Measurements from ENCODE around the gene GRIP2. TPM values are rescaled to one million over a fixed set of nuclear protein-coding genes. Genes with fewer than 3 reads are reported as not detected.

Gene GRIP2
- total RNA-seq, 4 donors from 2014 or later = 0.45 to 0.92 (median 0.66) TPM

DNA sequence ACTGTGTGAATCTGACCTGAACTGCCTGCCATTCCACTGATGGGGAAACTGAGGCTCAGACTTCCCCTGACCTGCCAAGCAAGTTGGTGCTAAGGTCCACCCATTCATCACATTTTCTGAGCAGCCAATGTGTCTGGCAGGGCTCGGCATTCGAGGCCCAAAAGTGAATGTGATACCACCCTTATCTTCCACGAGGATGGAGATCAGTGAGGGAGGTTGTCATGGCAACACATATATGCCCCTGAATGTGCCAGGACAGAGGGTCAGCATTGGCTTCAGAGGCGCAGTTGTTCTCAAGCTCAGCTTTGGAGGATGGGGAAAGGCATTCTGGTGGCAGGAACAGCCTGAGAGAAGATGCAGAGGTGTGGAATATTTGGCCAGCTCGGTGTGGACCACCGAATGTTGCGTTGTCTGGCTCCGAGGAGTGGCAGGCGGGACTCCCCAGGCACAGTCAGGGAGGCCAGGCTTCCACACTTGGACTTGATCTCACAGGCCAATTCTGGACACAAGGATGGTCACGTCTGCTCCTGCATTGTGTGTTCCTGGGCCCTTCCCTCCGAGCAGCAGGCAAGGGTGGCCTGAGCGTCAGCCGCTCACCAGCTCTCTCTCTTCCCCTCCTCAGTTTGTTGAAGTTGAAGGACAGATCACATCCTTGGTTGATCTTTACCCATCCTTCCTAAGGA is 63.4 kb downstream of the GRIP2 start:
- TF ChIP-seq POLR2A (IDR thresholded peaks at IDR 0.05; ENCODE audit: low read depth) (no peak), EP300 (IDR thresholded peaks at IDR 0.05) (no peak), POLR2AphosphoS5 (IDR thresholded peaks at IDR 0.05) (no peak)
- TF ChIP-seq, protein P1, sequence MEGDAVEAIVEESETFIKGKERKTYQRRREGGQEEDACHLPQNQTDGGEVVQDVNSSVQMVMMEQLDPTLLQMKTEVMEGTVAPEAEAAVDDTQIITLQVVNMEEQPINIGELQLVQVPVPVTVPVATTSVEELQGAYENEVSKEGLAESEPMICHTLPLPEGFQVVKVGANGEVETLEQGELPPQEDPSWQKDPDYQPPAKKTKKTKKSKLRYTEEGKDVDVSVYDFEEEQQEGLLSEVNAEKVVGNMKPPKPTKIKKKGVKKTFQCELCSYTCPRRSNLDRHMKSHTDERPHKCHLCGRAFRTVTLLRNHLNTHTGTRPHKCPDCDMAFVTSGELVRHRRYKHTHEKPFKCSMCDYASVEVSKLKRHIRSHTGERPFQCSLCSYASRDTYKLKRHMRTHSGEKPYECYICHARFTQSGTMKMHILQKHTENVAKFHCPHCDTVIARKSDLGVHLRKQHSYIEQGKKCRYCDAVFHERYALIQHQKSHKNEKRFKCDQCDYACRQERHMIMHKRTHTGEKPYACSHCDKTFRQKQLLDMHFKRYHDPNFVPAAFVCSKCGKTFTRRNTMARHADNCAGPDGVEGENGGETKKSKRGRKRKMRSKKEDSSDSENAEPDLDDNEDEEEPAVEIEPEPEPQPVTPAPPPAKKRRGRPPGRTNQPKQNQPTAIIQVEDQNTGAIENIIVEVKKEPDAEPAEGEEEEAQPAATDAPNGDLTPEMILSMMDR (IDR thresholded peaks at IDR 0.05) = no peak
- Histone ChIP-seq H3K4me1 (peaks cover 28 to 37% (median 32%) of the 10 kb centered on the region in 4 donors), H3K27me3 (no peaks in the 10 kb centered on the region), H3K9me3 (no peaks in the 10 kb centered on the region), H3K36me3 (peaks cover 8 to 83% (median 62%) of the 10 kb centered on the region in 4 donors), H3K27ac (replicated peaks in 1 of 4) (no peak overlapping the region), H3K4me3 (no peak overlapping the region)
- WGBS = 94% methylated on average over 13 of the region's 13 CpGs
- no peak for DNase-seq (ENCODE audit: extremely low spot score)
- intact Hi-C loops (cut with DNase I) = no loop called here

DNA sequence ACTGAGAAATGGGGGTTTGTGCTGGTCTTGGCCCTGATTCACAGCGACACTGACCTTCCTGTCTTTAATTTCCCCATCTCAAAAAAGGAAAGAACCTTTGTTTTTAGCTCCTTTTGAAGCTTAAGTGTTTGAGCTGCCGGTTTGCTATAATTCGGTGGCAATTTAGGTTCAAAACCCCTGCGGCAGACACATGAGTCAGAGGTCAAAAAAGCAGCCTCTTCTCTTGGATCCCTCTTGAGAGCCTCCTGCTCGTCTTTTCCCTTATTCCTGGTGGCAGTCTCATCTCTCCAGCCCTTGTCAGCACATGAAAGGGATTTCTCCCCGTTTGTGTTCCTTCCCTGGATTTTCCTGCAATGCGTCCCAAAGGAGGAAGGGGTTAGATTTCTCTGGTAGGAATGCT is 64.5 kb downstream of the GRIP2 start:
- no peak for DNase-seq (ENCODE audit: extremely low spot score)
- H3K27ac ChIP-seq (replicated peaks in 1 of 4) = no peak overlapping the region
- peaks cover 8 to 78% (median 63%) of the 10 kb centered on the region in 4 donors for H3K36me3 ChIP-seq
- WGBS = 76% methylated on average over 7 of the region's 7 CpGs
- intact Hi-C loops (cut with DNase I) = no loop called here
- TF ChIP-seq POLR2A (IDR thresholded peaks at IDR 0.05; ENCODE audit: low read depth) (no peak), EP300 (IDR thresholded peaks at IDR 0.05) (no peak), POLR2AphosphoS5 (IDR thresholded peaks at IDR 0.05) (no peak)
- TF ChIP-seq, protein P1 (IDR thresholded peaks at IDR 0.05) = no peak
- no peak overlapping the region for H3K4me3 ChIP-seq
- H3K27me3 ChIP-seq = no peaks in the 10 kb centered on the region
- peaks cover 17 to 26% (median 21%) of the 10 kb centered on the region in 4 donors for H3K4me1 ChIP-seq
- no peaks in the 10 kb centered on the region for H3K9me3 ChIP-seq

DNA sequence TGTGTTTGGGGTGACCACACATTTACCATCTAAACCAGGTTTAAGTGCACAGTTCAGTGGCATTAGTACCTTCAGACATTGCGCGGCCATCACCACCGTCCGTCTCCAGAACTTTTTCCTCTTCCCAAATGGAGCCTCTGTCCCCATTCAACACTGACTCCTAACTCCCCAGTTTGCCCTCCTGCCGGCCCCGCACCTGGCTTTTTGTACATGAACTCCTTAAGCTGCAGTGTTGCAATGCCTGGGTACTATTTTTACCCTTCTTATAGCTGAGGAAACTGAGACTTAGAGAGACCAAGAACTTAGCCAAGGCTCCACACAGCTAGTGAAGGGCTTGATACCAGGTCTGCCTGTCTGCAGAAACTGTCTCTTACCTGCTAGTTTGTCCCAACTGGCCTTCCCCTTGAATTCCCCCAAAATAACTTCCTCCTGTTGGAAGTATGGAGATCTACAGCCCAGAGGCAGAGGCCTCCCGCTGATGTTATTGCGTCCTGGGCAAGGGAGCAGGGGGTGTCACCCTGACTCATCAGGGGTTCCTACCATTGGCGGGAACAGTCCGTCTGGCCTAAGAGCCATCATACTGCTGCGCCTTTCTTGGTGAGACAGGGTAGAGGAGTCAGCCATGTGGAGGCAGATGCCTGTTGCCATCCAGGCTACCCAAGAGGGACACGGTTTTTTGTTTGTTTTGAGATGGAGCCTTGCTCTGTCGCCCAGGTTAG is 65.6 kb downstream of the GRIP2 start:
- H3K4me1 ChIP-seq = peaks cover 9 to 20% (median 16%) of the 10 kb centered on the region in 4 donors
- peaks cover 8 to 76% (median 63%) of the 10 kb centered on the region in 4 donors for H3K36me3 ChIP-seq
- intact Hi-C loops (cut with DNase I) = no loop called here
- H3K27ac ChIP-seq (replicated peaks in 1 of 4) = no peak overlapping the region
- H3K4me3 ChIP-seq = no peak overlapping the region
- WGBS = 93% methylated on average over 13 of the region's 13 CpGs
- TF ChIP-seq POLR2A (IDR thresholded peaks at IDR 0.05; ENCODE audit: low read depth) = no peak
- TF ChIP-seq, protein P1 (IDR thresholded peaks at IDR 0.05) = no peak
- no peak for DNase-seq (ENCODE audit: extremely low spot score)
- H3K9me3 ChIP-seq = no peaks in the 10 kb centered on the region
- H3K27me3 ChIP-seq = no peaks in the 10 kb centered on the region

DNA sequence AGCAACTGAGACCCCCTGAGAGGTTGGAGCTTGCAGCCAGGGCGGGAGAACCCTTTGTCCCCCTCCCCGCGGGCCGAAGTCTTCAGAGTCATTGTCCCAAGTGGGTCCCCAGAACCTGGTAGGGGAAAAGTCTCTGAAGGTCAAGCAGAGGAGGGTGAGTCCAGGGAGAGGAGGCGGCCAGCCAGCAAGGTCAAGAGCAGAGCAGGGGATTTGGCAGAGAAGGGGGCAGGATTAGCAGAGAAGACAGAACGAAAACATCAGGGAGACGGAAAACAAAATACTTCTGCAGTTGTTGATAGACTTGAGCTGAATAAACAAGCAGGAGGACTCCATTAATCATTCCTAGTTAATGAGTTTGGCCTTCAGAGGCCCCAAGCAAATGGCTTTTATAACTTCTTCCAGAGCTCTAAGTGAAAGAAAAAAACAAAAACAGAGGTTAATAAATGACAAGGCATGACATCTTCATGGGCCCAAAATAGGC is 66.7 kb downstream of the GRIP2 start:
- no peak for TF ChIP-seq EP300 (IDR thresholded peaks at IDR 0.05)
- TF ChIP-seq, protein P1 (IDR thresholded peaks at IDR 0.05) = no peak
- TF ChIP-seq POLR2AphosphoS5 (IDR thresholded peaks at IDR 0.05) = no peak
- 86% methylated on average over 7 of the region's 7 CpGs for WGBS

More for the DNA sequence above, 66.7 kb downstream of the GRIP2 start:
- Histone ChIP-seq H3K4me1 (peaks cover 5 to 20% (median 16%) of the 10 kb centered on the region in 4 donors), H3K4me3 (no peak overlapping the region), H3K9me3 (no peaks in the 10 kb centered on the region), H3K36me3 (peaks cover 8 to 75% (median 60%) of the 10 kb centered on the region in 4 donors), H3K27me3 (no peaks in the 10 kb centered on the region), H3K27ac (replicated peaks in 1 of 4) (peak overlapping the region in 2 of 4 donors; percentile 12 to 23)
- no peak for DNase-seq (ENCODE audit: extremely low spot score)
- intact Hi-C loops (cut with DNase I) = no loop called here

All from esophagus muscularis mucosa (tissue), 4 donors.